ENCODE results near the gene ZNF100. TPM values are rescaled to one million over a fixed set of nuclear protein-coding genes. Genes with fewer than 3 reads are reported as not detected.

Gene ZNF100
- total RNA-seq, 1 donor = 5.2 TPM

DNA sequence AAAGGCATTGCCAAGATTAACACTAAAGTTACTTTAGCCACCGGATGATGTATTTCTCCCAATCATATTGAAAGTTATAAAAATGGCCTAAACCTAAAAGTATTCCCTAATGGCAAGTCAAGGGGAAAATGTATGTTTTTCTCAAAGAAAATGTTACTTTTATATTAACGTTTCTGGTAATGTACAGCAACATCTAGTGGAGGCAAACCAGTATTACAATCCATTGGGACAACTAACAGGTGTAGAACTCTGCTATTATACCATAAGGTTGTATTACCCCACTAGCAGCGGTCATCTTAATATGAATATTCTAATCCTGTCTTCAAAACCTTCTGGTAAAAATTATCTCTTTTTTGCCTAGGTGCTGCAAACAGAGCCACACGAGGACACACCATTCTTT is 69.2 kb downstream of the ZNF100 start:
- TF ChIP-seq, protein P1, sequence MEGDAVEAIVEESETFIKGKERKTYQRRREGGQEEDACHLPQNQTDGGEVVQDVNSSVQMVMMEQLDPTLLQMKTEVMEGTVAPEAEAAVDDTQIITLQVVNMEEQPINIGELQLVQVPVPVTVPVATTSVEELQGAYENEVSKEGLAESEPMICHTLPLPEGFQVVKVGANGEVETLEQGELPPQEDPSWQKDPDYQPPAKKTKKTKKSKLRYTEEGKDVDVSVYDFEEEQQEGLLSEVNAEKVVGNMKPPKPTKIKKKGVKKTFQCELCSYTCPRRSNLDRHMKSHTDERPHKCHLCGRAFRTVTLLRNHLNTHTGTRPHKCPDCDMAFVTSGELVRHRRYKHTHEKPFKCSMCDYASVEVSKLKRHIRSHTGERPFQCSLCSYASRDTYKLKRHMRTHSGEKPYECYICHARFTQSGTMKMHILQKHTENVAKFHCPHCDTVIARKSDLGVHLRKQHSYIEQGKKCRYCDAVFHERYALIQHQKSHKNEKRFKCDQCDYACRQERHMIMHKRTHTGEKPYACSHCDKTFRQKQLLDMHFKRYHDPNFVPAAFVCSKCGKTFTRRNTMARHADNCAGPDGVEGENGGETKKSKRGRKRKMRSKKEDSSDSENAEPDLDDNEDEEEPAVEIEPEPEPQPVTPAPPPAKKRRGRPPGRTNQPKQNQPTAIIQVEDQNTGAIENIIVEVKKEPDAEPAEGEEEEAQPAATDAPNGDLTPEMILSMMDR (IDR thresholded peaks at IDR 0.05; ENCODE audit: insufficient read depth, low read length) = no peak
- DNase-seq (ENCODE audit: low read depth) = peak; percentile 6
- H3K4me3 ChIP-seq (ENCODE audit: low read depth, low read length) = no peak overlapping the region

GRCh38 chr19:21697698-21698097 is 69.7 kb downstream of the ZNF100 start:
- H3K4me3 ChIP-seq (ENCODE audit: low read depth, low read length) = no peak overlapping the region
- TF ChIP-seq, protein P1 (IDR thresholded peaks at IDR 0.05; ENCODE audit: insufficient read depth, low read length) = no peak
- no peak for DNase-seq (ENCODE audit: low read depth)

DNA sequence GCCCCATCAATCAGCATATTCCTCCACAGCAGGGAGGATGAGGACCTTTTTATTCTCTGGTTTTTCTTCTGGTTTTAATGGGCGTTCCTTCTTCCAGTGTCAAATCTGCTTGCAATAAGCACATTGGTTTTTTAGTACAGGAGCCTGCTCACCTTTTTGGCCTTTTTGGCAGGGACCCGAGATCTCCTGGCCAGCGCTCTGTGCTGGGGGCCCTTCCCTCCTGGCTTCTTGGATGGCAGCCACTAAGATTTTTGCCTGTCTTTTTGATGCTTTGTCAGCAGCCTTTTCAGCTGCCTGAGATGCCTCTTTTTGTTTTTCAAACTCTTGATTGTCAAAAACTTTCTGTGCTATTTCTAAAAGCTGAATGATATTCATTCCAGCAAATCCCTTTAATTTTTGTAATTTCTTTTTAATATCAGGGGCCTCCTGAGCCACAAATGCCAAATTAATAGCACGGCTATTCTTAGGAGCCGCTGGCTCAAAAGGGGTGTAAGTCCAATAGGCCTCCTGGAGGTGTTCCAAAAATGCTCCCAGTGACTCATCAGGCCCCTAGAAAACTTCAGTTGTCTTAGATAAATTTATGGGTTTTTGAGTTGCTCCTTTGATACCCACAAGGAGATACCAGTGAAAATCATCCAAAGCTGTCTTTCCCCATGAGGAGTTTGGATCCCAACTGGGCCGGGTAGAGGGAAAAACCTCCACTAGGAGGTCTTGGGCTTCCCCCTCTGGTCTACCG is 73.0 kb downstream of the ZNF100 start:
- no peak overlapping the region for H3K4me3 ChIP-seq (ENCODE audit: low read depth, low read length)
- TF ChIP-seq, protein P1 (IDR thresholded peaks at IDR 0.05; ENCODE audit: insufficient read depth, low read length) = no peak
- no peak for DNase-seq (ENCODE audit: low read depth)

DNA sequence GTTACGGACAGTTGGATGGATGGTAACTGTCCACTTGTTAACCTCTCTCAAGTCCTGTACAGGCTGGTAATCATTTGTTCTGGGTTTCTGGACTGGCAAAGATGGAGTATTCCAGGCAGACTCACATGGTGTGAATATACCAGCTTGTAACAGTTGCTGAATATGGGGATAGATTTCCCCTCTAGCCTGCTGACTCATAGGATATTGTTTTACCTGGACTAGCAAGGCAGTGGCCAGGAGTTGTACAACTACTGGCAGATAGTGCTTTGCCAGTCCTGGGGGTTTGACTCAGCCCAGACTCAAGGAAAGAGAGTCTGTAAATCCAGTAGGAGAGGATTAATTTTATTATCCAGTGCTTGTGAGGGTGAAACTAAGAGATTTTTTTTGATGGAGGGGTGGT is 74.0 kb downstream of the ZNF100 start:
- TF ChIP-seq, protein P1 (IDR thresholded peaks at IDR 0.05; ENCODE audit: insufficient read depth, low read length) = no peak
- H3K4me3 ChIP-seq (ENCODE audit: low read depth, low read length) = no peak overlapping the region
- no peak for DNase-seq (ENCODE audit: low read depth)

DNA sequence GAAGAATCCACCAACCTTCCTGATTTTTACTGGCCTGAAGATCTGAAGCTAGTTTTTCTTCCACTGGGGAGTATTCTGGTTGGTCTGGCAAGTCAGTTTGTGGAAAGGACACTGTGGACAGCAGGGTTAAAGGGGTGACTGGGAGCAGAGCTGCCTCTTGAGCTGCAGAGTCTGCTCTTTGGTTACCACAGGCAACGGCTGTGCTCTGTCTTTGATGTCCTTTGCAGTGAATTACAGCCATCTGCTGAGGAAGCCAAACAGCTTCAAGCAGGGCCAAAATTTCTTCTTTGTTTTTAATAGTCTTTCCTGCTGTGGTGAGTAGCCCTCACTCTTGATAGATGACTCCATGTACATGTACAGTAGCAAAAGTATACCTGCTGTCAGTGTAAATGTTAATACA is 75.7 kb downstream of the ZNF100 start:
- H3K4me3 ChIP-seq (ENCODE audit: low read depth, low read length) = no peak overlapping the region
- DNase-seq (ENCODE audit: low read depth) = no peak
- TF ChIP-seq, protein P1 (IDR thresholded peaks at IDR 0.05; ENCODE audit: insufficient read depth, low read length) = no peak

- DNase-seq (ENCODE audit: low read depth) = no peak
- H3K4me3 ChIP-seq (ENCODE audit: low read depth, low read length) = no peak overlapping the region
- TF ChIP-seq, protein P1 (IDR thresholded peaks at IDR 0.05; ENCODE audit: insufficient read depth, low read length) = no peak
Measured at GRCh38 chr19:21688464-21688863, 78.9 kb downstream of the ZNF100 start.

GRCh38 chr19:21680671-21681070 is 86.7 kb downstream of the ZNF100 start:
- H3K4me3 ChIP-seq (ENCODE audit: low read depth, low read length) = no peak overlapping the region
- no peak for DNase-seq (ENCODE audit: low read depth)
- TF ChIP-seq, protein P1 (IDR thresholded peaks at IDR 0.05; ENCODE audit: insufficient read depth, low read length) = no peak

All from fibroblast of the aortic adventitia (primary cell).